Activated CD4-positive, alpha-beta T cell treated with anti-CD3 and anti-CD28 coated beads for 48 hours (primary cell): Measurements from ENCODE around the gene NCOA3.
A peak's percentile ranks its signal among the peaks of the same experiment; 100 is the strongest.

Experiments used
- DNase-seq: peaks from one replicate; pipeline ENCODE4 v3.0.0-alpha.2; 2020

The NCOA3 gene

GRCh38 chr20:47669489-47669888 is 167.8 kb downstream of the NCOA3 start:
- DNase-seq, result no peak

- no peak for DNase-seq
These were observed 168.5 kb downstream of the NCOA3 start for GRCh38 chr20:47669927-47670890.

GRCh38 chr20:47670913-47671312 is 169.2 kb downstream of the NCOA3 start:
- no peak for DNase-seq

GRCh38 chr20:47672166-47672565 is 170.5 kb downstream of the NCOA3 start:
- no peak for DNase-seq

- DNase-seq, result no peak
These were observed 171.4 kb downstream of the NCOA3 start for GRCh38 chr20:47672886-47673670.

GRCh38 chr20:47673671-47673955 is 171.9 kb downstream of the NCOA3 start:
- DNase-seq, result no peak

GRCh38 chr20:47674145-47674544 is 172.5 kb downstream of the NCOA3 start:
- no peak for DNase-seq

GRCh38 chr20:47674686-47675085 is 173.0 kb downstream of the NCOA3 start:
- DNase-seq, result no peak

- no peak for DNase-seq
These were observed 173.8 kb downstream of the NCOA3 start for GRCh38 chr20:47675190-47676142.

GRCh38 chr20:47676219-47676721 is 174.6 kb downstream of the NCOA3 start:
- DNase-seq, result no peak

- DNase-seq, result no peak
These were observed 175.4 kb downstream of the NCOA3 start for GRCh38 chr20:47676912-47677634.

GRCh38 chr20:47677635-47678453 is 176.2 kb downstream of the NCOA3 start:
- DNase-seq, result peak; percentile 80

- DNase-seq, result no peak
These were observed 176.8 kb downstream of the NCOA3 start for GRCh38 chr20:47678536-47678935.

GRCh38 chr20:47679462-47679861 is 177.8 kb downstream of the NCOA3 start:
- no peak for DNase-seq

- no peak for DNase-seq
These were observed 179.3 kb downstream of the NCOA3 start for GRCh38 chr20:47680804-47681529.

GRCh38 chr20:47682028-47682783 is 180.5 kb downstream of the NCOA3 start:
- no peak for DNase-seq

GRCh38 chr20:47682916-47683315 is 181.2 kb downstream of the NCOA3 start:
- no peak for DNase-seq

GRCh38 chr20:47684306-47685080 is 182.8 kb downstream of the NCOA3 start:
- no peak for DNase-seq

GRCh38 chr20:47686545-47686944 is 184.9 kb downstream of the NCOA3 start:
- DNase-seq, result no peak
